GM19395 (cell line): ENCODE measurements around the gene SDR42E2.
"Not testable (repeated sequence)": the region's sequence is repeated elsewhere in the genome, so short reads cannot be mapped to it uniquely, and the experiment has no call there.

Source experiments
- ATAC-seq: cut with Tn5 transposase; IDR thresholded peaks from one replicate; pipeline ENCODE4 v1.9.1; 2021; ENCODE audit warnings: mild to moderate bottlenecking, moderate library complexity; ENCODE audit not compliant: unreplicated experiment

Gene SDR42E2

GRCh38 chr16:22210285-22210684 is 48.0 kb downstream of the SDR42E2 start:
- ATAC-seq: no peak

DNA sequence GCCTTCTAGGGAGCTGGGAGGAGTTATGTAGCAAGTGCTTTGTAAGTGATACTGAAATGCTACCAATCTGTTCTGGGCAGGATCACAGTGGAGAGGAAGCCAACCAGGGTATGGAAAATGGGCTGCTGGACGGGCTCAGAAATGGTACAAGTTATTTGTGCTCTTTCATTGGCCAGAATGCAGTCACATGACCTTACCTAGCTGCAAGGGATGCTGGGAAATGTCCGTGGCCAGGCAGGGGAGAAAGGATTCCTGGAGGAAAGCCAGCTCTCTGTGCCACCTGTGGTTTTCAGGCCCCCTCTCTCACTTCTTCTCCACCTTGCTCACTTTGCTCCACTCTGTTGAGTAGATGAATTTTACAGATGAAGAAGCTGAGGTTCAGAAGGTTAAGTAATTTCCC is 48.5 kb downstream of the SDR42E2 start:
- no peak for ATAC-seq

DNA sequence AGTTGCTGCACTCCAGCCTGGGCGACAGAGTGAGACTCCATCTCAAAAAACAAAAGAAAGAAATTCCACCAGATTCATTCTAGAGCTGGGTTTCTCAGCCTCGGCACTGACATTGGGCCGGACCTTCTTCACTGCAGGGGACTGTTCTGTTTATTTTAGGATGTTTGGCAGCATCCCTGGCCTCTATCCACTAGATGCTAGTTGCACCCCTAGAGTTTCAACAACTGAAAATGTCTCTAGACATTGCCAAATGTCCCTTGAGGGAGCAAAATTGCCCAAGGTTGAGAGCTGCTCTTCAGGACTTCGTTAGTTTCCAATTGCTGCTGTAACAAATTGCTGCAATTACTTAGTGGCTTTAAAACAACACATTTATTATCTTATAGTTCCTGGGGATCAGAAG is 50.9 kb downstream of the SDR42E2 start:
- no peak for ATAC-seq

DNA sequence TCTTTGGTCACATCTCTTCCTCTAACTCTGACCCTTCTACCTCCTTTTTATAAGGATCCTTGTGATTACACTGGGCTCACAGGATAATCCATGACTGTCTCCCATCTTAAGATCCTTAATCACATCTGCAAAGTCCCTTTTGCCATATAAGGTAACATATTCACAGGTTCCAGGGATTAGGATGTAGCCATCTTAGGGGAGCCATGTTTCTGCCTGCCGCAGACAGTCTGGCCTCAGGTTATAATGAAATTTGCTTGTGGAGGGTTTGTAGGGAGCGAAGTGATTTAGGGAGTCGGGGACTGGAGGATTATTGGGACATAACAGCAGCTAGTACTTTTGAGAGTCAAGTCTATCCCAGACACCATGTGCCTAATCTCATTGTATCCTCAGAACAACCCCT is 51.5 kb downstream of the SDR42E2 start:
- no peak for ATAC-seq

- no peak for ATAC-seq
Measured at GRCh38 chr16:22214402-22214801, 52.1 kb downstream of the SDR42E2 start.

- ATAC-seq: no peak
Measured at GRCh38 chr16:22214889-22215288, 52.6 kb downstream of the SDR42E2 start.

GRCh38 chr16:22216191-22216831 is 54.0 kb downstream of the SDR42E2 start:
- ATAC-seq: no peak

DNA sequence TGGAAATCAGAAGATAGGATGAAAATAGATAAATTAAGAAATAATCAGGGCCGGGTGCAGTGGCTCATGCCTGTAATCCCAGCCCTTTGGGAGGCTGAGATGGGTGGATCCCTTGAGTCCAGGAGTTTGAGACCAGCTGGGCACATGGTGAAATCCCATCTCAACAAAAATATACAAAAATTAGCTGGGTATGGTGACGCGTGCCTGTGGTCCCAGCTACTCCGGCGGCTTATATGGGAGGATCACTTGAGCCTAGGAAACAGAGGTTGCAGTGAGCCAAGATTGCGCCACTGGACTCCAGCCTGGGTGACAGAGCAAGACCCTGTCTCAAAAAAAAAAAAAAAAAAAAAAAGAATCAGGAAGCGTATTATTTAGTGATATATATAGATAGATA is 54.5 kb downstream of the SDR42E2 start:
- ATAC-seq: not testable (repeated sequence)

DNA sequence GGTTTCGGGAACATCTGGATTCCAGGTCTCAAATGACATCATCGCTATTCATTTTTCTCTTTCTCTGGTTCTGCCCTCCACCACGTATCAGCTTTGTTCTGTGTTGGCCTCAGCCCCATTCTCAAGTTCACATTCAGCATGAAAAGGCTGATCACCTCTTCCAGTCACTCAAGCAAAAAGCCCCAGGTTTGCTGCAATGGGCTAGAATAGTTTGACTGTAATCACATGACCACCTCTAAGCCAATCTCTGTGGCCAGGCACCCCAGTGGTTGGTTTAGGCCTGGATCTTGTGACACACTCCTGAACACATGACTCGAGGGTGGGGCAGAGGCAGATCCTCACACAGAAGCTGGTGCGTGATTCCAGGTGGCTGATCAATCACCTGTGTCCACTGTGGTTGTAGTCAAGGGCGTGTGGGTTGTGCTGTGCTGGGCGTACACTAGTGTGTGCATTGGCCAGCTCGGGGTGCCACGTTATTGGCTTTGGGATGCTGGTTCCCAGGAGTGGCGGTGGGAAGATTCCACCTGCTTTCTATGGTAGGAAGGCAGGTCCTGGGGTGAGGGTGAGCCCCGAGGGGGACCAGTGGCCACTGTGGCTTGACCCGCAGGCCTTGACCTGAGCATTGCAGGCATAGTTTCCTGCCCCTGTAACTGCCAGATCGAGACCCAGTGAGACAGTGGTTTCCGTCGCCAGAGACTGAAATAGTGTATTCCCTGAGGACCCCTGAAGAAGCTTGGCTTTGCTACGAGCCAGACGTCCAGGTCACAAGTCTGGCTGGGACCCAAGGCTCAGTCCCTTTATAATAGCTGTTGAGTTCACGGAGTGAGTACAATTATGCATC is 55.8 kb downstream of the SDR42E2 start:
- ATAC-seq: peak; percentile 86

- no peak for ATAC-seq
Measured at GRCh38 chr16:22219389-22220068, 57.2 kb downstream of the SDR42E2 start.

GRCh38 chr16:22220069-22220440 is 57.7 kb downstream of the SDR42E2 start:
- ATAC-seq: no peak

DNA sequence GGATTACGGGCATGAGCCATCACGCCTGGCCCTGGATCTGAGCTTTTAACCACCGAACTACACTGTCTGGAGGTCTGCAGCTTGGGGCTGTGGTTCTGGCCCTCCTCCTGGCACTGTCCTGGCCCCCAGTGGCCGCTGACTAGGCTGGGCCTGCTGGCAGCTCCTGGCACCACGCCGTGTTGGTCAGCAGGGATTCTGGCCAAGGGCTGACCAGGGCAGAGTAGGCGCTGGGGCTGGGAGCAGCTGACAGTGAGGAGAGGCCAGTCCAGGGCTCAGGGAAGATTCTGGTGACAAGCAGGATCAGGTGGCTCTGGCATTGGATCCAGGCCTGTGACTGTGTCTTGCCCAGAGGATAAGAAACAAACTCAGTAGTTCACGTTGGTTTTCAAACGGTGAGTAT is 58.4 kb downstream of the SDR42E2 start:
- ATAC-seq: no peak

DNA sequence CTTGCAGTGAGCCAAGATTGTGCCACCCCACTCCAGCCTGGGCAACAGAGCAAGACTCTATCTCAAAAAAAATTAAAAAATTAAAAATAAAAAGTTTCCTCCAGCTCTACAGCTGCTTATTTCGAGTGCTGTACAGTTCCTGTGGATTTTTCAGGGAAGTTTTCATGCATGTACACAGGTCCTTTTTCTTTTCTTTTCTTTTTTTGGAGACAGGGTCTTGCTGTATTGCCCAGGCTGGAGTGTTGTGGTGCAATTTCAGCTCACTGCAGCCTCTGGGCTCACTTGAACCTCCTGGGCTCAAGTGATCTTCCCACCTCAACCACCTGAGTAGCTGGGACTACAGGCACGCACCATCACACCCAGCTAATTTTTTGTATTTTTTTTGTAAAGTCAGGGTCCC is 59.7 kb downstream of the SDR42E2 start:
- ATAC-seq: no peak

GRCh38 chr16:22222998-22223397 is 60.7 kb downstream of the SDR42E2 start:
- no peak for ATAC-seq

- ATAC-seq: no peak
Measured at GRCh38 chr16:22225060-22225459, 62.8 kb downstream of the SDR42E2 start.

GRCh38 chr16:22229889-22230288 is 67.6 kb downstream of the SDR42E2 start:
- ATAC-seq: no peak

DNA sequence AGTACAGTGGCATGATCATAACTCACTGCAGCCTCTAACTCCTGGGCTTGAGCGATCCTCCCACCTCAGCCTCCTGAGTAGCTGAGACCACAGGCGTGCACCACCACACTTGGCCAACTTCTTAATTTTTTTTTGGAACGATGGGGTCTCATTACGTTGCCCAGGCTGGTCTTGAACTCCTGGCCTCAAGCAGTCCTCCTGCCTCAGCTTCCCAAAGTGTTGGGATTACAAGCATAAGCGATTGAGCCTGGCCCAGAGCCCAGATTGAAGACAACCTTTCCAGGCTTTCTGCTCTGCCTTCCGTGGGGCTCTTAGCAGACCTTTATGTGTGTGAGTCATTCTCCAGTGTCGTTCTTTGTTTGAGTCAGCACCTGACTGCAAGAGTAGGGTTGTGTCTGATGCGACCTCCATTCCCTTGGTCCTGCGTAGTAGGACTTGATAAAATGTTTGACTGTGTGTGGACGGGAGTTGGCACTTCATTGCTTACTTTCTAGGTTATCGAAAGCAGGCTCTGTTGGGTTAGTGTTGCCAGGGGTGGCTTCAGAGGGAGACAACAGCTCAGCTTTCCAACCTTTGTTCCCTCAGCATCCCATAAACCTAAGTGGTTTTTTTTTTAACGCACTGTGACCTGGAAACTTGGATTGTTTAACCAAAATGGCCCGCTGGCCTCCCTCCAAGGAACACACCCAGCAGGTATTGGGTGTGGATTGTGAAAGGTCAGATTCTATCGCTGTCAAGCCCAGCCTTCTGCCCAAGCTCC is 70.2 kb downstream of the SDR42E2 start:
- ATAC-seq: no peak

DNA sequence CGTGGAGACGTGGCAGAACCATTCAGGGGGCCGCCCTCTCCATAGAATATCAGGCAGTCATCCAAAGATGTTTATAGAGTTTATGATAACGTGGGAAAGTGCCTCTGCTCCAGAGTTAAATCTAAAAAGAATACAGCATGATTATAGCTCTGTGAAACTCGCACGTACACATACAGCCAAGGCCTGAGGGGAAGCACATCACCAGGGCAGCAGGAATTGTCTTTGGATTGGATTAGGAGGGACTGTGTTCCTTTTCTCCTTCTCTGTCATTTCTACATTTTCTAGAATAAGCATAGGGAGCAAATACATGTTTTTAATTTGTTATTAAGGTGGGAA is 70.7 kb downstream of the SDR42E2 start:
- ATAC-seq: no peak

GRCh38 chr16:22235839-22236745 is 73.8 kb downstream of the SDR42E2 start:
- ATAC-seq: no peak

- no peak for ATAC-seq
Measured at GRCh38 chr16:22239131-22239805, 77.0 kb downstream of the SDR42E2 start.
